ENCODE measurements around the gene SPAG16. TPM values are rescaled to one million over a fixed set of nuclear protein-coding genes. Genes with fewer than 3 reads are reported as not detected.

SPAG16 gene
- total and polyA plus RNA-seq, 2 of the 13 experiments (the other 11 are each of a cell fraction or from before 2014, with no cell fraction given) = 9.6 to 26.5 TPM

GRCh38 chr2:214410918-214411554, 1126.8 kb downstream of the SPAG16 start, which contains the start of gene VWC2L (continued):
- peak; percentile 90 for TF ChIP-seq SMYD3 (CRISPR knock-in tag; IDR thresholded peaks at IDR 0.05)
- TF ChIP-seq, protein P1, sequence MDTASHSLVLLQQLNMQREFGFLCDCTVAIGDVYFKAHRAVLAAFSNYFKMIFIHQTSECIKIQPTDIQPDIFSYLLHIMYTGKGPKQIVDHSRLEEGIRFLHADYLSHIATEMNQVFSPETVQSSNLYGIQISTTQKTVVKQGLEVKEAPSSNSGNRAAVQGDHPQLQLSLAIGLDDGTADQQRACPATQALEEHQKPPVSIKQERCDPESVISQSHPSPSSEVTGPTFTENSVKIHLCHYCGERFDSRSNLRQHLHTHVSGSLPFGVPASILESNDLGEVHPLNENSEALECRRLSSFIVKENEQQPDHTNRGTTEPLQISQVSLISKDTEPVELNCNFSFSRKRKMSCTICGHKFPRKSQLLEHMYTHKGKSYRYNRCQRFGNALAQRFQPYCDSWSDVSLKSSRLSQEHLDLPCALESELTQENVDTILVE (CRISPR knock-in tag; IDR thresholded peaks at IDR 0.05) = peak; percentile 97
- TF ChIP-seq ONECUT2 (CRISPR knock-in tag; IDR thresholded peaks at IDR 0.05) = no peak
- no peak; the same call in 1 of the 2 replicates for TF ChIP-seq ZNF768 (CRISPR knock-in tag; IDR thresholded peaks at IDR 0.05)
- TF ChIP-seq FOXJ3 (CRISPR knock-in tag; IDR thresholded peaks at IDR 0.05; ENCODE audit: borderline replicate concordance) = peak; percentile 11; the same call in 1 of the 2 replicates
- peak; percentile 83; the same call in 1 of the 2 replicates for TF ChIP-seq ZNF557 (CRISPR knock-in tag; IDR thresholded peaks at IDR 0.05)
- no peak for TF ChIP-seq TRIM24 (CRISPR knock-in tag; IDR thresholded peaks at IDR 0.05)
- TF ChIP-seq SNAPC2 (CRISPR knock-in tag; IDR thresholded peaks at IDR 0.05) = peak; percentile 83; the same call in 1 of the 2 replicates
- TF ChIP-seq WIZ (CRISPR knock-in tag; IDR thresholded peaks at IDR 0.05) = peak; percentile 99
- no peak for TF ChIP-seq CHCHD3 (CRISPR knock-in tag; IDR thresholded peaks at IDR 0.05)
- TF ChIP-seq MAFK (conservative IDR thresholded peaks at IDR 0.05 in 1 of 2, IDR thresholded peaks at IDR 0.05 in 1 of 2; ENCODE audit: low read length in 2 of 2) = no peak
- no peak for TF ChIP-seq SP1 (IDR thresholded peaks at IDR 0.05)
- TF ChIP-seq SP1 (CRISPR knock-in tag; IDR thresholded peaks at IDR 0.05) = no peak
- no peak for TF ChIP-seq HNF4G (IDR thresholded peaks at IDR 0.05; ENCODE audit: borderline replicate concordance, low read depth, low read length)
- TF ChIP-seq HNF4G (CRISPR knock-in tag; IDR thresholded peaks at IDR 0.05; ENCODE audit: borderline replicate concordance, low read depth) = no peak
- peak; percentile 62; the same call in 1 of the 2 replicates for TF ChIP-seq ZBTB21 (CRISPR knock-in tag; IDR thresholded peaks at IDR 0.05)
- no peak for TF ChIP-seq CENPX (CRISPR knock-in tag; IDR thresholded peaks at IDR 0.05)
- peak; percentile 95 for TF ChIP-seq HBP1 (CRISPR knock-in tag; IDR thresholded peaks at IDR 0.05; ENCODE audit: low read depth)
- TF ChIP-seq SMARCC2 (IDR thresholded peaks at IDR 0.05) = no peak
- no peak for TF ChIP-seq RBFOX2 (IDR thresholded peaks at IDR 0.05; ENCODE audit: low read depth, low read length)
- TF ChIP-seq CC2D1A (CRISPR knock-in tag; IDR thresholded peaks at IDR 0.05) = no peak
- TF ChIP-seq, protein P2, sequence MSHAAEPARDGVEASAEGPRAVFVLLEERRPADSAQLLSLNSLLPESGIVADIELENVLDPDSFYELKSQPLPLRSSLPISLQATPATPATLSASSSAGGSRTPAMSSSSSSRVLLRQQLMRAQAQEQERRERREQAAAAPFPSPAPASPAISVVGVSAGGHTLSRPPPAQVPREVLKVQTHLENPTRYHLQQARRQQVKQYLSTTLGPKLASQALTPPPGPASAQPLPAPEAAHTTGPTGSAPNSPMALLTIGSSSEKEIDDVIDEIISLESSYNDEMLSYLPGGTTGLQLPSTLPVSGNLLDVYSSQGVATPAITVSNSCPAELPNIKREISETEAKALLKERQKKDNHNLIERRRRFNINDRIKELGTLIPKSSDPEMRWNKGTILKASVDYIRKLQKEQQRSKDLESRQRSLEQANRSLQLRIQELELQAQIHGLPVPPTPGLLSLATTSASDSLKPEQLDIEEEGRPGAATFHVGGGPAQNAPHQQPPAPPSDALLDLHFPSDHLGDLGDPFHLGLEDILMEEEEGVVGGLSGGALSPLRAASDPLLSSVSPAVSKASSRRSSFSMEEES (CRISPR knock-in tag; IDR thresholded peaks at IDR 0.05) = peak; percentile 90
- peak; percentile 87 for TF ChIP-seq ZSCAN31 (CRISPR knock-in tag; IDR thresholded peaks at IDR 0.05; ENCODE audit: low read depth)
- TF ChIP-seq ZNF256 (CRISPR knock-in tag; conservative IDR thresholded peaks at IDR 0.05) = peak; percentile 93; the same call in 1 of the 2 replicates
- no peak for TF ChIP-seq TFAP4 (IDR thresholded peaks at IDR 0.05; ENCODE audit: borderline replicate concordance, low read depth)
- TF ChIP-seq TCF7L2 (IDR thresholded peaks at IDR 0.05; ENCODE audit: low read depth, low read length) = no peak
- TF ChIP-seq ZNF333 (CRISPR knock-in tag; IDR thresholded peaks at IDR 0.05; ENCODE audit: borderline replicate concordance) = no peak
- 0 out of 2 replicates have a peak, but pooled peaks have one; percentile 88 for TF ChIP-seq ZFP36L2 (CRISPR knock-in tag; IDR thresholded peaks at IDR 0.05)
